ENCODE measurements around the gene MGAT4B. TPM values are rescaled to one million over a fixed set of nuclear protein-coding genes. Genes with fewer than 3 reads are reported as not detected.

MGAT4B gene
- total and polyA plus RNA-seq, 2 of the 13 experiments (the other 11 are each of a cell fraction or from before 2014, with no cell fraction given), result 93.5 to 130 TPM

- TF ChIP-seq SKIL (CRISPR knock-in tag; IDR thresholded peaks at IDR 0.05; ENCODE audit: borderline replicate concordance) (peak; percentile 70), ADNP (CRISPR knock-in tag; IDR thresholded peaks at IDR 0.05) (no peak), ZNF639 (CRISPR knock-in tag; conservative IDR thresholded peaks at IDR 0.05) (no peak), HOXA7 (CRISPR knock-in tag; IDR thresholded peaks at IDR 0.05) (no peak), ZNF75D (CRISPR knock-in tag; IDR thresholded peaks at IDR 0.05; ENCODE audit: borderline replicate concordance) (no peak), ZMAT5 (CRISPR knock-in tag; IDR thresholded peaks at IDR 0.05; ENCODE audit: borderline replicate concordance, low read depth) (no peak; the same call in 1 of the 2 replicates), PAWR (CRISPR knock-in tag; IDR thresholded peaks at IDR 0.05; ENCODE audit: borderline replicate concordance) (0 out of 2 replicates have a peak, but pooled peaks have one; percentile 41), GLMP (CRISPR knock-in tag; IDR thresholded peaks at IDR 0.05; ENCODE audit: borderline replicate concordance) (peak; percentile 45; the same call in 1 of the 2 replicates), PAXIP1 (CRISPR knock-in tag; conservative IDR thresholded peaks at IDR 0.05) (no peak), ZBTB25 (CRISPR knock-in tag; IDR thresholded peaks at IDR 0.05) (0 out of 2 replicates have a peak, but pooled peaks have one; percentile 43), STAT6 (CRISPR knock-in tag; IDR thresholded peaks at IDR 0.05; ENCODE audit: borderline replicate concordance) (no peak), NPAS2 (CRISPR knock-in tag; IDR thresholded peaks at IDR 0.05; ENCODE audit: borderline replicate concordance) (no peak)
Measured at GRCh38 chr5:179820483-179821297, 14.0 kb upstream of the MGAT4B start, which contains the start of gene SQSTM1 (continued).

All from HepG2 (cell line).